ENCODE data around the gene RP9. TPM values are rescaled to one million over a fixed set of nuclear protein-coding genes. Genes with fewer than 3 reads are reported as not detected.
A peak's percentile ranks its signal among the peaks of the same experiment; 100 is the strongest.

RP9 gene
- polyA plus RNA-seq, 2 of the 4 experiments (the other 2 are of a cell fraction) = 25.7 to 51.5 TPM

- FAIRE-seq (no peak), ATAC-seq (no peak), DNase-seq (ENCODE audit: low read depth in 1 of 2, low spot score in 1 of 2) (no peak)
- H3K4me2 ChIP-seq = peak overlapping the region; percentile 72
- ChIA-PET POLR2A (no interaction called here), CTCF (interaction anchor here (1.0 to 2.0 kb wide), 4 partner anchors 9 to 33 kb away, joined by 3 to 5 read pairs (median 4); partner anchors contain the start of gene NT5C3A)
- 32% methylated on average over 2 of the region's 2 CpGs for WGBS (ENCODE audit: missing lambda C conversion rate)
- H3K9me3 ChIP-seq = no peaks in the 10 kb centered on the region
- TF ChIP-seq POLR2A (IDR thresholded peaks at IDR 0.05; ENCODE audit: low read length) = no peak
- TF ChIP-seq RFX5 (IDR thresholded peaks at IDR 0.05) = no peak
- no peak for TF ChIP-seq TP53 (CRISPR knock-in tag; IDR thresholded peaks at IDR 0.05)
- TF ChIP-seq HOXB13 (CRISPR knock-in tag; IDR thresholded peaks at IDR 0.05; ENCODE audit: low read depth) = no peak
- TF ChIP-seq MAFK (IDR thresholded peaks at IDR 0.05; ENCODE audit: partially characterized antibody) = no peak
- TF ChIP-seq ZC3H11A (IDR thresholded peaks at IDR 0.05) = no peak
- TF ChIP-seq CBX2 (IDR thresholded peaks at IDR 0.05; ENCODE audit: borderline replicate concordance, low read depth) = no peak
- TF ChIP-seq KDM1A (IDR thresholded peaks at IDR 0.05; ENCODE audit: low read depth) = no peak
- TF ChIP-seq SMC3 (IDR thresholded peaks at IDR 0.05) = no peak
- no peak for TF ChIP-seq GATA3 (IDR thresholded peaks at IDR 0.05; ENCODE audit: borderline replicate concordance)
- no peak for TF ChIP-seq NR3C1 (IDR thresholded peaks at IDR 0.05)
- TF ChIP-seq HDAC2 (IDR thresholded peaks at IDR 0.05) = no peak
- no peak for TF ChIP-seq FOXS1 (CRISPR knock-in tag; IDR thresholded peaks at IDR 0.05)
- no peak for TF ChIP-seq ZSCAN20 (CRISPR knock-in tag; IDR thresholded peaks at IDR 0.05)
- no peak for TF ChIP-seq KDM5A (IDR thresholded peaks at IDR 0.05)
- TF ChIP-seq POLR2AphosphoS2 (conservative IDR thresholded peaks at IDR 0.05; ENCODE audit: low read length) = no peak
- H3K27ac ChIP-seq = peak overlapping the region in 1 of 2 experiments; percentile 21; a peak in 2 of 6 replicates
- H3K4me3 ChIP-seq = no peak overlapping the region
- H3K4me1 ChIP-seq = peaks cover 56% of the 10 kb centered on the region
Measured at GRCh38 chr7:33044986-33045385, 64.2 kb downstream of the RP9 start.

Small RNAs within 50 kb of the gene (small RNA-seq; reads per million reads assigned to genes)
- 0 reads per million in 6 experiments for gene AC074338.1
- gene RN7SL505P = 0 reads per million in 6 experiments

Other genes with a start within 250 kb of the RP9 start
- gene KBTBD2, start 217.6 kb downstream of the RP9 start, polyA plus RNA-seq (2011; rRNA removed) = 43.0 and 43.7 TPM in 2 replicates
- 24.2 to 26.9 TPM (median 25.5 TPM) in 3 replicates for gene KBTBD2, start 217.6 kb downstream of the RP9 start, polyA plus RNA-seq (2017; fragmentation: RNase III; extraction: RNeasy Plus Mini Kit Qiagen cat#74134 plus additional on column Dnase treatment)
- 130 and 140 TPM in 2 replicates for gene FKBP9, start 152.0 kb downstream of the RP9 start, polyA plus RNA-seq (2011; rRNA removed)
- gene FKBP9, start 152.0 kb downstream of the RP9 start, polyA plus RNA-seq (2017; fragmentation: RNase III; extraction: RNeasy Plus Mini Kit Qiagen cat#74134 plus additional on column Dnase treatment) = 106 to 123 TPM (median 112 TPM) in 3 replicates
- gene NT5C3A, start 46.6 kb downstream of the RP9 start, polyA plus RNA-seq (2011; rRNA removed) = 37.0 and 59.6 TPM in 2 replicates
- 37.0 to 38.2 TPM (median 37.7 TPM) in 3 replicates for gene NT5C3A, start 46.6 kb downstream of the RP9 start, polyA plus RNA-seq (2017; fragmentation: RNase III; extraction: RNeasy Plus Mini Kit Qiagen cat#74134 plus additional on column Dnase treatment)
- 9.1 and 9.2 TPM in 2 replicates for gene BBS9, start 20.2 kb upstream of the RP9 start, polyA plus RNA-seq (2011; rRNA removed)
- 5.5 to 10.6 TPM (median 8.3 TPM) in 3 replicates for gene BBS9, start 20.2 kb upstream of the RP9 start, polyA plus RNA-seq (2017; fragmentation: RNase III; extraction: RNeasy Plus Mini Kit Qiagen cat#74134 plus additional on column Dnase treatment)

Measured in A549 (cell line).